Measurements from ENCODE around the gene INPP5A.

GRCh38 chr10:132503581-132504421 lies 33.8 kb upstream of the INPP5A start:
- TF ChIP-seq HDAC2 (IDR thresholded peaks at IDR 0.05), result no peak
- no peak for TF ChIP-seq RAD51 (IDR thresholded peaks at IDR 0.05)
- no peak for TF ChIP-seq CTCF (IDR thresholded peaks at IDR 0.05 in 2 of 3, conservative IDR thresholded peaks at IDR 0.05 in 1 of 3; ENCODE audit: control insufficient read depth in 2 of 3, extremely low read depth in 1 of 3, insufficient read depth in 1 of 3, low read depth in 3 of 3, low read length in 3 of 3)

Measured in GM12878 (cell line).